Kidney epithelial cell (primary cell): ENCODE measurements around the gene OR4C11. TPM values are rescaled to one million over a fixed set of nuclear protein-coding genes. Genes with fewer than 3 reads are reported as not detected.

Source experiments
- DNase-seq: peaks from one replicate; pipeline ENCODE4 v3.0.0-alpha.2; 2010; ENCODE audit warnings: low read depth
- H3K27me3 ChIP-seq: 2 replicates; pipeline ENCODE4 v1.6.0; 2011; ENCODE audit warnings: low read length; ENCODE audit not compliant: control insufficient read depth, insufficient read depth
- H3K36me3 ChIP-seq: 2 replicates; pipeline ENCODE4 v1.5.1; 2011; ENCODE audit warnings: low read length; ENCODE audit not compliant: control insufficient read depth, insufficient read depth
- H3K4me3 ChIP-seq: 2 replicates; pipeline ENCODE4 v1.5.1; 2011; ENCODE audit warnings: low read depth, mild to moderate bottlenecking, control low read depth, low read length
- CTCF ChIP-seq: IDR thresholded peaks from 2 replicates; pipeline ENCODE4 v1.5.1; 2011; ENCODE audit warnings: mild to moderate bottlenecking, moderate library complexity, low read length, control low read depth, inconsistent platforms; ENCODE audit not compliant: insufficient read depth, poor library complexity, severe bottlenecking
- total RNA-seq: library from RNA; depleted of rRNA; stranded (reverse); fragments of >200 nt; gene quantifications from 2 replicates; pipeline ENCODE4 v1.2.3, GENCODE V29; 2015

OR4C11 gene
- total RNA-seq, 1 donor from 2014 or later, result not detected

GRCh38 chr11:55572548-55572947, 34.9 kb downstream of the OR4C11 start:
- no peak for DNase-seq
- TF ChIP-seq CTCF, result no peak
- Histone ChIP-seq H3K4me3 (no peak overlapping the region), H3K27me3 (no peaks in the 10 kb centered on the region), H3K36me3 (no peaks in the 10 kb centered on the region)

DNA sequence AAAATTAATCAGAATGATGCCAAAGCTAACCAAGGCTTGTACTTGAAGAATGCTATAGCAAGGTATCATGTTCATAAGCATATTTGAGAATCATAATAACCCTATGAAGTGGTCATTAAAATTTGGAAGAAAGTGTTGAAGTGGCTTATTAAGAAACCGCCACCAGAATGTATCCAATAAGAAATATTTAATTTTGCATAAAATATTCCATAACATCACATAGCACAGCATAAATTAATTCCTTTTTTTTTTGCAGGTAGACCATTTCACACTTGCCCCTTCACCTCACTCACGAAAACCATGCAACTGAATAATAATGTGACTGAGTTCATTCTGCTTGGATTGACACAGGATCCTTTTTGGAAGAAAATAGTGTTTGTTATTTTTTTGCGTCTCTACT, 35.6 kb downstream of the OR4C11 start, which contains the start of gene OR4C16:
Gene OR4C16, plus strand, starts transcription at position 301 of the 400 bp plus-strand sequence. Its CDS starts 0 bp downstream, at position 301.
- H3K27me3 ChIP-seq, result no peaks in the 10 kb centered on the region
- no peaks in the 10 kb centered on the region for H3K36me3 ChIP-seq
- H3K4me3 ChIP-seq, result no peak within 1 kb of the TSS
- DNase-seq, result no peak
- no peak for TF ChIP-seq CTCF

GRCh38 chr11:55554169-55554568, 53.3 kb downstream of the OR4C11 start, which contains the start of gene OR4C15:
OR4C15 (plus strand) TSS chr11:55554469; CDS start chr11:55554469, 0 bp downstream.
- Histone ChIP-seq H3K4me3 (no peak within 1 kb of the TSS), H3K36me3 (no peaks in the 10 kb centered on the region), H3K27me3 (no peaks in the 10 kb centered on the region)
- DNase-seq, result no peak
- no peak for TF ChIP-seq CTCF

Other genes starting within 250 kb of the OR4C11 start
- gene OR4A15, start 239.7 kb downstream of the OR4C11 start, total RNA-seq, result not detected in 2 replicates
- not detected in 2 replicates for gene OR4C15, start 53.2 kb downstream of the OR4C11 start, total RNA-seq
- gene OR4C16, start 35.5 kb downstream of the OR4C11 start, total RNA-seq, result not detected in 2 replicates
- not detected in 2 replicates for gene OR4P4, start 27.5 kb upstream of the OR4C11 start, total RNA-seq
- gene OR4S2, start 40.7 kb upstream of the OR4C11 start, total RNA-seq, result not detected in 2 replicates
- gene OR4C6, start 54.6 kb upstream of the OR4C11 start, total RNA-seq, result not detected in 2 replicates
- gene OR5D13, start 165.8 kb upstream of the OR4C11 start, total RNA-seq, result not detected in 2 replicates
- not detected in 2 replicates for gene OR5D14, start 187.9 kb upstream of the OR4C11 start, total RNA-seq
- gene OR5L1, start 203.7 kb upstream of the OR4C11 start, total RNA-seq, result not detected in 2 replicates
- gene OR5D18, start 212.0 kb upstream of the OR4C11 start, total RNA-seq, result not detected in 2 replicates
- gene OR5L2, start 219.6 kb upstream of the OR4C11 start, total RNA-seq, result not detected in 2 replicates
- gene OR5D16, start 231.1 kb upstream of the OR4C11 start, total RNA-seq, result not detected in 2 replicates